GM12878 (cell line): ENCODE measurements around the gene TBATA. TPM values are rescaled to one million over a fixed set of nuclear protein-coding genes. Genes with fewer than 3 reads are reported as not detected.

Experiments used
- ATAC-seq: fragments of 200-7000 bp; cut with Tn5 transposase; 3 replicates; pipeline ENCODE4 v1.9.1; 2020; ENCODE audit warnings: mild to moderate bottlenecking, moderate library complexity
- BruUV-seq: library from RNA; stranded (reverse); fragments of 400-500 nt; replicated peaks from 2 replicates; lab custom pipeline; 2021; lab: Mats Ljungman, UMichigan
- CTCF ChIA-PET: fragments of 300-600 bp; sonication (Branson Sonifier 250); formaldehyde crosslinking; extraction: SDS; loops from one replicate; lab custom pipeline; 2021; ENCODE audit warnings: inconsistent platforms; lab: Yijun Ruan, JAX
- POLR2A ChIA-PET: fragments of 350-600 bp; formaldehyde crosslinking; extraction: SDS; loops from one replicate; lab custom pipeline; 2021; ENCODE audit warnings: inconsistent platforms; lab: Charles Lee
- RAD21 ChIA-PET: fragments of 300-600 bp; sonication (Branson Sonifier 250); formaldehyde crosslinking; loops from one replicate; lab custom pipeline; 2023; ENCODE audit warnings: antibody characterized with exemption; ENCODE audit not compliant: unreplicated experiment; lab: Charles Lee
- SMC1A ChIA-PET: fragments of 300-600 bp; sonication (Branson Sonifier 250); formaldehyde crosslinking; loops from one replicate; lab custom pipeline; 2023; ENCODE audit not compliant: unreplicated experiment, uncharacterized antibody; lab: Charles Lee
- DNase-seq: peaks from one replicate; pipeline ENCODE4 v3.0.0-alpha.2; 2011; ENCODE audit warnings: low read depth, low spot score
- FAIRE-seq: peaks from 3 replicates; lab custom pipeline; 2011; peaks lifted over from hg19 to GRCh38; lab: Jason Lieb, UNC
- H2AFZ ChIP-seq: 2 replicates; pipeline ENCODE4 v1.6.0; 2011; ENCODE audit warnings: low read depth, low read length, control low read depth; ENCODE audit not compliant: control insufficient read depth
- H3K27ac ChIP-seq: 2 replicates; pipeline ENCODE4 v1.5.1; 2011; ENCODE audit warnings: control low read depth; ENCODE audit not compliant: control insufficient read depth, insufficient read depth
- H3K27me3 ChIP-seq, 2 experiments: replicated peaks in 1 of 2; 2 replicates each; pipeline versions ENCODE4 v1.6.0 to v1.6.1; 2011; ENCODE audit warnings: low read length in 1 of 2; ENCODE audit not compliant: control insufficient read depth in 2 of 2, insufficient read depth in 2 of 2
- H3K36me3 ChIP-seq, 2 experiments: 2 replicates each; pipeline ENCODE4 v1.5.1; 2011; ENCODE audit warnings: low read length in 1 of 2; ENCODE audit not compliant: control insufficient read depth in 2 of 2, insufficient read depth in 2 of 2
- H3K4me1 ChIP-seq: 2 replicates; pipeline ENCODE4 v1.6.1; 2011; ENCODE audit warnings: mild to moderate bottlenecking, low read length, moderate library complexity, mixed read lengths; ENCODE audit not compliant: control insufficient read depth, insufficient read depth
- H3K4me2 ChIP-seq: 2 replicates; pipeline ENCODE4 v1.6.0; 2011; ENCODE audit warnings: control low read depth; ENCODE audit not compliant: control insufficient read depth, insufficient read depth
- H3K4me3 ChIP-seq: fragments of 200-600 bp; sonication (generic); 2 replicates; pipeline ENCODE4 v1.5.1; 2016
- H3K79me2 ChIP-seq: 2 replicates; pipeline ENCODE4 v1.6.0; 2011; ENCODE audit warnings: low read length; ENCODE audit not compliant: control insufficient read depth, insufficient read depth
- H3K9ac ChIP-seq: 2 replicates; pipeline ENCODE4 v1.8.0; 2011; ENCODE audit warnings: low read length, control low read depth, mixed read lengths; ENCODE audit not compliant: control insufficient read depth, insufficient read depth
- H3K9me3 ChIP-seq: replicated peaks from 3 replicates; pipeline ENCODE4 v1.5.1; 2011; ENCODE audit warnings: mild to moderate bottlenecking, low read length; ENCODE audit not compliant: control insufficient read depth, insufficient read depth
- H4K20me1 ChIP-seq: 2 replicates; pipeline ENCODE4 v1.6.0; 2011; ENCODE audit not compliant: control insufficient read depth, insufficient read depth
- ZNF207 ChIP-seq: fragments of 450-650 bp; IDR thresholded peaks from 2 replicates; pipeline ENCODE4 v1.6.1; 2014; ENCODE audit warnings: antibody characterized with exemption, mild to moderate bottlenecking, borderline replicate concordance
- WGBS: methylation state at CpG from one replicate; pipeline ENCODE4 v1.1.6; 2016; ENCODE audit warnings: low lambda C conversion rate; ENCODE audit not compliant: insufficient replicate concordance, insufficient coverage; ENCODE audit errors: missing lambda C conversion rate; 5-methylcytosine and 5-hydroxymethylcytosine counted together
- in situ Hi-C: fragments of 300-500 bp; cut with MboI; formaldehyde crosslinking; loops from 9 replicates; pipeline ENCODE4 v1.14.3; 2018; ENCODE audit warnings: mixed read lengths
- intact Hi-C: fragments of 100-400 bp; cut with micrococcal nuclease; formaldehyde crosslinking; loops from one replicate; pipeline ENCODE4 v1.14.2; 2022; ENCODE audit not compliant: unreplicated experiment
- polyA plus RNA-seq, 11 experiments: library from polyadenylated mRNA; depleted of rRNA in 4 of 11; unstranded in 6 of 11; stranded (reverse) in 5 of 11; fragments of >200 nt; fragmentation: Nextera tagmentation in 4 of 11; fragmentation: Illumina TruSeq in 1 of 11; extraction: Ambion mirVana in 4 of 11; extraction: Trizol in 1 of 11; gene quantifications; 1 replicate in 1 of 11; 2 replicates in 10 of 11; pipeline versions ENCODE4 v1.2.1 to v1.2.3, GENCODE V29; 2011 to 2016; ENCODE audit warnings: inconsistent platforms in 2 of 11, missing spikeins in 2 of 11, low read depth in 1 of 11
- total RNA-seq, 4 experiments: library from RNA; depleted of rRNA in 3 of 4; stranded (reverse); fragments of >200 nt in 3 of 4; fragmentation: Illumina TruSeq in 1 of 4; extraction: Trizol in 1 of 4; gene quantifications; 2 replicates each; pipeline versions ENCODE4 v1.2.1 to v1.2.3, GENCODE V29; 2013 to 2021
- TF ChIP-seq, protein P1 (sequence below): fragments of 450-650 bp; conservative IDR thresholded peaks from 2 replicates; pipeline ENCODE4 v1.6.1; 2017; ENCODE audit warnings: mild to moderate bottlenecking, moderate library complexity
- TF ChIP-seq, protein P2 (sequence below): fragments of 450-650 bp; IDR thresholded peaks from 2 replicates; pipeline ENCODE4 v1.6.1; 2017; ENCODE audit warnings: mild to moderate bottlenecking, moderate library complexity

The TBATA gene
- total and polyA plus RNA-seq, 10 of the 15 experiments (the other 5 are each of a cell fraction or from before 2014, with no cell fraction given): not detected

DNA sequence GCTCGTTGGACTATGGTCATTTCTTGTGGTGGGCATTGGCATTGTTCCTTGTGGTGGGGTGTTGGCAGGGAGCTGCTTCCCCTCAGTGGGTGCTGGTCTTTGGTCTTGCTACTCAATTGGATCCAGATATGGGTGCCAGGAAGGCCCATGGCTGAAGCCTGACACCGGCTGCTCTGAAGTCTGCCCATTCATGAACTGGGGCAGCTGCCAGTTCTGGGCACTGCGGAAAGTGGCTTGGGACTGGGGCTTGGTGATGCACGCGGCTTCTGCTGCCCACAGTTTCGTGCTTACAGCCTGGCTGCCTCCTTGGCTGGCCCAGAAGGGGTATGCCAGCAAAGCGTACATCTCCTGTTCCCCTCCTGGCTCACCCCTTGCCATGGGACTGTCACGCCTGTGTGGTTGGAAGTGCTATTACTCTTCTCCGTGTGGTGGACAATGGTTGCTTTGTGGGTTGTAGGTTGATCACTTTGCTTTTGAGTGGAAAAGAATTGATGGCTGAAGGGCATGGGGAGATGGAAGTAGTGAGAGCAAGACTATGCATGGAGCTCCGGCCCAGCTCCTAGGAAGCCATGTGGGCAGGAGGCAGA lies 58.2 kb downstream of the TBATA start:
- Histone ChIP-seq H4K20me1 (no peaks in the 10 kb centered on the region), H3K27ac (no peak overlapping the region), H3K4me2 (no peak overlapping the region), H2AFZ (no peak overlapping the region), H3K36me3 (no peaks in the 10 kb centered on the region), H3K4me3 (no peak overlapping the region), H3K4me1 (no peaks in the 10 kb centered on the region), H3K9me3 (no peaks in the 10 kb centered on the region), H3K79me2 (no peaks in the 10 kb centered on the region), H3K27me3 (no peaks in the 10 kb centered on the region), H3K9ac (no peak overlapping the region)
- ChIA-PET POLR2A (no interaction called here), CTCF (no interaction called here), RAD21 (no interaction called here), SMC1A (no interaction called here)
- 32% methylated on average over 10 of the region's 10 CpGs for WGBS
- intact Hi-C loops (no loop called here), in situ Hi-C loops (no loop called here)
- ATAC-seq (no peak), FAIRE-seq (no peak), DNase-seq (no peak)
- TF ChIP-seq, protein P1, sequence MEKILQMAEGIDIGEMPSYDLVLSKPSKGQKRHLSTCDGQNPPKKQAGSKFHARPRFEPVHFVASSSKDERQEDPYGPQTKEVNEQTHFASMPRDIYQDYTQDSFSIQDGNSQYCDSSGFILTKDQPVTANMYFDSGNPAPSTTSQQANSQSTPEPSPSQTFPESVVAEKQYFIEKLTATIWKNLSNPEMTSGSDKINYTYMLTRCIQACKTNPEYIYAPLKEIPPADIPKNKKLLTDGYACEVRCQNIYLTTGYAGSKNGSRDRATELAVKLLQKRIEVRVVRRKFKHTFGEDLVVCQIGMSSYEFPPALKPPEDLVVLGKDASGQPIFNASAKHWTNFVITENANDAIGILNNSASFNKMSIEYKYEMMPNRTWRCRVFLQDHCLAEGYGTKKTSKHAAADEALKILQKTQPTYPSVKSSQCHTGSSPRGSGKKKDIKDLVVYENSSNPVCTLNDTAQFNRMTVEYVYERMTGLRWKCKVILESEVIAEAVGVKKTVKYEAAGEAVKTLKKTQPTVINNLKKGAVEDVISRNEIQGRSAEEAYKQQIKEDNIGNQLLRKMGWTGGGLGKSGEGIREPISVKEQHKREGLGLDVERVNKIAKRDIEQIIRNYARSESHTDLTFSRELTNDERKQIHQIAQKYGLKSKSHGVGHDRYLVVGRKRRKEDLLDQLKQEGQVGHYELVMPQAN: no peak
- TF ChIP-seq ZNF207: no peak
- TF ChIP-seq, protein P2, sequence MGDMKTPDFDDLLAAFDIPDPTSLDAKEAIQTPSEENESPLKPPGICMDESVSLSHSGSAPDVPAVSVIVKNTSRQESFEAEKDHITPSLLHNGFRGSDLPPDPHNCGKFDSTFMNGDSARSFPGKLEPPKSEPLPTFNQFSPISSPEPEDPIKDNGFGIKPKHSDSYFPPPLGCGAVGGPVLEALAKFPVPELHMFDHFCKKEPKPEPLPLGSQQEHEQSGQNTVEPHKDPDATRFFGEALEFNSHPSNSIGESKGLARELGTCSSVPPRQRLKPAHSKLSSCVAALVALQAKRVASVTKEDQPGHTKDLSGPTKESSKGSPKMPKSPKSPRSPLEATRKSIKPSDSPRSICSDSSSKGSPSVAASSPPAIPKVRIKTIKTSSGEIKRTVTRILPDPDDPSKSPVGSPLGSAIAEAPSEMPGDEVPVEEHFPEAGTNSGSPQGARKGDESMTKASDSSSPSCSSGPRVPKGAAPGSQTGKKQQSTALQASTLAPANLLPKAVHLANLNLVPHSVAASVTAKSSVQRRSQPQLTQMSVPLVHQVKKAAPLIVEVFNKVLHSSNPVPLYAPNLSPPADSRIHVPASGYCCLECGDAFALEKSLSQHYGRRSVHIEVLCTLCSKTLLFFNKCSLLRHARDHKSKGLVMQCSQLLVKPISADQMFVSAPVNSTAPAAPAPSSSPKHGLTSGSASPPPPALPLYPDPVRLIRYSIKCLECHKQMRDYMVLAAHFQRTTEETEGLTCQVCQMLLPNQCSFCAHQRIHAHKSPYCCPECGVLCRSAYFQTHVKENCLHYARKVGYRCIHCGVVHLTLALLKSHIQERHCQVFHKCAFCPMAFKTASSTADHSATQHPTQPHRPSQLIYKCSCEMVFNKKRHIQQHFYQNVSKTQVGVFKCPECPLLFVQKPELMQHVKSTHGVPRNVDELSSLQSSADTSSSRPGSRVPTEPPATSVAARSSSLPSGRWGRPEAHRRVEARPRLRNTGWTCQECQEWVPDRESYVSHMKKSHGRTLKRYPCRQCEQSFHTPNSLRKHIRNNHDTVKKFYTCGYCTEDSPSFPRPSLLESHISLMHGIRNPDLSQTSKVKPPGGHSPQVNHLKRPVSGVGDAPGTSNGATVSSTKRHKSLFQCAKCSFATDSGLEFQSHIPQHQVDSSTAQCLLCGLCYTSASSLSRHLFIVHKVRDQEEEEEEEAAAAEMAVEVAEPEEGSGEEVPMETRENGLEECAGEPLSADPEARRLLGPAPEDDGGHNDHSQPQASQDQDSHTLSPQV: no peak
- BruUV-seq: no TSS peak
